Measurements from ENCODE around the gene STIM1.
"Not testable (repeated sequence)": the region's sequence is repeated elsewhere in the genome, so short reads cannot be mapped to it uniquely, and the experiment has no call there.

The STIM1 gene

DNA sequence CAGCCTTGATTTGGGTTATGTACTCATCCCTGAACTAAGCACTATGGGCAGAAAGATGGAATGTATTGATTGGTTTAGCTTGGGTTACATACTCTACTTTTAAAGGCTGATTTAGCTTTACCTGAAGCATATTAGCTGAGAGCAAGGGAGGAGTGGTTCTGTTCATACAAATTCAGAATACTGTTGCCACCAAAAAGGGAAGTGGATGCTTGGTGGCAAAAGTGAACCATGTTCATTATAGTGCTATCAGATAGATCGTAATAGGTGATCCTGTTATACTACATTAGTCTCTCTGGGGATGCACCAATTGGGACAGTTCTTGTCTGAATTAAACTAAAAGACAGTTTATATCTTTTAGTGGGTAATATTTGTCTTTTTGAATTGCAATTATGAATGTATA is 194.7 kb downstream of the STIM1 start:
- TF ChIP-seq RARB (CRISPR knock-in tag; IDR thresholded peaks at IDR 0.05) (no peak), GLIS3 (CRISPR knock-in tag; IDR thresholded peaks at IDR 0.05) (no peak), POU6F1 (CRISPR knock-in tag; IDR thresholded peaks at IDR 0.05; ENCODE audit: borderline replicate concordance, low read depth) (no peak), OSR1 (CRISPR knock-in tag; IDR thresholded peaks at IDR 0.05) (no peak), SNAI2 (CRISPR knock-in tag; IDR thresholded peaks at IDR 0.05) (no peak), ARNTL (CRISPR knock-in tag; IDR thresholded peaks at IDR 0.05; ENCODE audit: borderline replicate concordance, low read depth) (no peak), TOX (CRISPR knock-in tag; IDR thresholded peaks at IDR 0.05; ENCODE audit: borderline replicate concordance) (no peak), BACH2 (CRISPR knock-in tag; IDR thresholded peaks at IDR 0.05; ENCODE audit: borderline replicate concordance) (no peak), TSHZ2 (CRISPR knock-in tag; IDR thresholded peaks at IDR 0.05) (no peak), ZC3H10 (CRISPR knock-in tag; IDR thresholded peaks at IDR 0.05) (no peak), PPARA (CRISPR knock-in tag; IDR thresholded peaks at IDR 0.05; ENCODE audit: borderline replicate concordance) (no peak)
- ATAC-seq = no peak

DNA sequence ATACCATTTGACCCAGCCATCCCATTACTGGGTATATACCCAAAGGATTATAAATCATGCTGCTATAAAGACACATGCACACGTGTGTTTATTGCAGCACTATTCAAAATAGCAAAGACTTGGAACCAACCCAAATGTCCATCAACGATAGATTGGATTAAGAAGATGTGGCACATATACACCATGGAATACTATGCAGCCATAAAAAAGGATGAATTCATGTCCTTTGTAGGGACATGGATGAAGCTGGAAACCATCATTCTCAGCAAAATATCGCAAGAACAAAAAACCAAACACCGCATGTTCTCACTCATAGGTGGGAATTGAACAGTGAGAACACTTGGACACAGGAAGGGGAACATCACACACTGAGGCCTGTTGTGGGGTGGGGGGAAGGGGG is 197.7 kb downstream of the STIM1 start:
- ATAC-seq = not testable (repeated sequence)

- no peak for ATAC-seq
- TF ChIP-seq PATZ1 (CRISPR knock-in tag; IDR thresholded peaks at IDR 0.05; ENCODE audit: borderline replicate concordance) = no peak
- TF ChIP-seq CSDC2 (CRISPR knock-in tag; IDR thresholded peaks at IDR 0.05) = no peak
- TF ChIP-seq ZFP3 (CRISPR knock-in tag; IDR thresholded peaks at IDR 0.05) = no peak
- no peak for TF ChIP-seq ESRRG (CRISPR knock-in tag; IDR thresholded peaks at IDR 0.05)
- TF ChIP-seq OSR1 (CRISPR knock-in tag; IDR thresholded peaks at IDR 0.05) = no peak
- TF ChIP-seq RARB (CRISPR knock-in tag; IDR thresholded peaks at IDR 0.05) = no peak
- TF ChIP-seq GLIS3 (CRISPR knock-in tag; IDR thresholded peaks at IDR 0.05) = no peak
- no peak for TF ChIP-seq PPARA (CRISPR knock-in tag; IDR thresholded peaks at IDR 0.05; ENCODE audit: borderline replicate concordance)
- no peak for TF ChIP-seq ARNTL (CRISPR knock-in tag; IDR thresholded peaks at IDR 0.05; ENCODE audit: borderline replicate concordance, low read depth)
- TF ChIP-seq ISL1 (CRISPR knock-in tag; IDR thresholded peaks at IDR 0.05) = no peak
- no peak for TF ChIP-seq ZNF8 (CRISPR knock-in tag; IDR thresholded peaks at IDR 0.05)
Measured at GRCh38 chr11:4054643-4055042, 199.2 kb downstream of the STIM1 start.

- ATAC-seq = no peak
- TF ChIP-seq ZNF565 (CRISPR knock-in tag; conservative IDR thresholded peaks at IDR 0.05; ENCODE audit: low read depth) = no peak
- TF ChIP-seq GLIS3 (CRISPR knock-in tag; IDR thresholded peaks at IDR 0.05) = no peak
- TF ChIP-seq POU6F1 (CRISPR knock-in tag; IDR thresholded peaks at IDR 0.05; ENCODE audit: borderline replicate concordance, low read depth) = no peak
- no peak for TF ChIP-seq TSHZ2 (CRISPR knock-in tag; IDR thresholded peaks at IDR 0.05)
- no peak for TF ChIP-seq OSR1 (CRISPR knock-in tag; IDR thresholded peaks at IDR 0.05)
- TF ChIP-seq TCF4 (CRISPR knock-in tag; IDR thresholded peaks at IDR 0.05; ENCODE audit: borderline replicate concordance) = no peak
- no peak for TF ChIP-seq PPARA (CRISPR knock-in tag; IDR thresholded peaks at IDR 0.05; ENCODE audit: borderline replicate concordance)
- no peak for TF ChIP-seq BACH2 (CRISPR knock-in tag; IDR thresholded peaks at IDR 0.05; ENCODE audit: borderline replicate concordance)
- no peak for TF ChIP-seq CSDC2 (CRISPR knock-in tag; IDR thresholded peaks at IDR 0.05)
- TF ChIP-seq, protein P1, sequence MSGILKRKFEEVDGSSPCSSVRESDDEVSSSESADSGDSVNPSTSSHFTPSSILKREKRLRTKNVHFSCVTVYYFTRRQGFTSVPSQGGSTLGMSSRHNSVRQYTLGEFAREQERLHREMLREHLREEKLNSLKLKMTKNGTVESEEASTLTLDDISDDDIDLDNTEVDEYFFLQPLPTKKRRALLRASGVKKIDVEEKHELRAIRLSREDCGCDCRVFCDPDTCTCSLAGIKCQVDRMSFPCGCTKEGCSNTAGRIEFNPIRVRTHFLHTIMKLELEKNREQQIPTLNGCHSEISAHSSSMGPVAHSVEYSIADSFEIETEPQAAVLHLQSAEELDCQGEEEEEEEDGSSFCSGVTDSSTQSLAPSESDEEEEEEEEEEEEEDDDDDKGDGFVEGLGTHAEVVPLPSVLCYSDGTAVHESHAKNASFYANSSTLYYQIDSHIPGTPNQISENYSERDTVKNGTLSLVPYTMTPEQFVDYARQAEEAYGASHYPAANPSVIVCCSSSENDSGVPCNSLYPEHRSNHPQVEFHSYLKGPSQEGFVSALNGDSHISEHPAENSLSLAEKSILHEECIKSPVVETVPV (CRISPR knock-in tag; IDR thresholded peaks at IDR 0.05) = no peak
- no peak for TF ChIP-seq RARB (CRISPR knock-in tag; IDR thresholded peaks at IDR 0.05)
- no peak for TF ChIP-seq ZNF8 (CRISPR knock-in tag; IDR thresholded peaks at IDR 0.05)
- no peak for TF ChIP-seq ARNTL (CRISPR knock-in tag; IDR thresholded peaks at IDR 0.05; ENCODE audit: borderline replicate concordance, low read depth)
- TF ChIP-seq ZFP3 (CRISPR knock-in tag; IDR thresholded peaks at IDR 0.05) = no peak
- no peak for TF ChIP-seq ISL1 (CRISPR knock-in tag; IDR thresholded peaks at IDR 0.05)
- no peak for TF ChIP-seq ZNF70 (CRISPR knock-in tag; IDR thresholded peaks at IDR 0.05)
Measured at GRCh38 chr11:4059424-4059823, 204.0 kb downstream of the STIM1 start.

All from SK-N-SH treated with all-trans-retinoic acid at 6 μM for 48 hours (cell line).